Measurements from ENCODE around the gene ADGRG6. TPM values are rescaled to one million over a fixed set of nuclear protein-coding genes. Genes with fewer than 3 reads are reported as not detected.

Gene ADGRG6
- total and polyA plus RNA-seq, 2 donors (not counting 3 experiments of a cell fraction or from before 2014, with no cell fraction given) = 99.3 to 166 TPM

DNA sequence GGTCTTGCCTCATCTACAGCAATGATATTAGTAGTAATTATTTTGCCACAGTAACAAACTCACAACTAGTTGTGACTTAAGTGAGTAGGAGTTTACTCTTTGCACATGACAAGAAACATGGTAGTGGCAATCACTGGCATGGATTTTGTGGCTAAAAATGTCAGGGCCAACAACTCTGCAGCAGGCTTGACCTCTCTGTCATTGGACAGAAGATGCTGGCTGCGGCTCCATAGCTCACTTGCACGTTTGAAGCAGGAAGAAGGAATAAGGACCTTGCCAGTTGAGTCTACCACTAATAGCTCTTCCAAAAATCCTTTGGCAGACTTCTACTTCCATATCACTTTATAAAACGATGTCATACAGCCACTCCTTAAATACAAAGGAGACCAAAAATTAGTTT, 117.3 kb downstream of the ADGRG6 start:
- no peaks in the 10 kb centered on the region for H3K9me3 ChIP-seq (replicated peaks; ENCODE audit: control insufficient read depth, insufficient read depth, low read length)
- dilution Hi-C loops (cut with MboI; ENCODE audit: extremely low pct_ligation_motif_present, low sequenced_read_pairs) = no loop called here
- peaks cover 14 to 19% of the 10 kb centered on the region in 2 experiments for H3K36me3 ChIP-seq (ENCODE audit: control insufficient read depth in 2 of 2, extremely low read depth in 1 of 2, insufficient read depth in 2 of 2, low read length in 2 of 2)
- H3K4me3 ChIP-seq (replicated peaks in 1 of 3; ENCODE audit: insufficient read depth in 1 of 3, low read depth in 1 of 3, low read length in 3 of 3) = no peak overlapping the region
- no peak overlapping the region for H3K27ac ChIP-seq (ENCODE audit: insufficient read depth, low read depth, low read length)
- H4K20me1 ChIP-seq (replicated peaks; ENCODE audit: control insufficient read depth, extremely low read depth, insufficient read depth, low read length) = no peaks in the 10 kb centered on the region
- no peak overlapping the region for H3K9ac ChIP-seq (replicated peaks; ENCODE audit: extremely low read depth, insufficient read depth, low read length)
- CTCF ChIA-PET = interaction anchor here (2.1 kb wide), 1 partner anchor 10 kb away, joined by 7 read pairs; no protein-coding TSS in a partner anchor
- TF ChIP-seq GATA2 (IDR thresholded peaks at IDR 0.05; ENCODE audit: insufficient read depth, insufficient read length, low read depth, low read length) = no peak
- TF ChIP-seq EZH2 (IDR thresholded peaks at IDR 0.05; ENCODE audit: borderline replicate concordance, low read depth, low read length, severe bottlenecking) = no peak
- no peak for TF ChIP-seq MAX (IDR thresholded peaks at IDR 0.05; ENCODE audit: insufficient read depth, insufficient read length)
- no peak for TF ChIP-seq MYC (IDR thresholded peaks at IDR 0.05; ENCODE audit: low read depth, low read length)
- BruUV-seq (replicated peaks) = no TSS peak
- peaks cover 28% of the 10 kb centered on the region for H3K4me1 ChIP-seq (ENCODE audit: control insufficient read depth, extremely low read depth, insufficient read depth, low read length)
- no peaks in the 10 kb centered on the region for H3K27me3 ChIP-seq (ENCODE audit: control insufficient read depth in 2 of 2, insufficient read depth in 2 of 2, low read length in 2 of 2)
- H3K9me1 ChIP-seq (replicated peaks; ENCODE audit: control insufficient read depth, extremely low read depth, insufficient read depth, low read length) = no peaks in the 10 kb centered on the region
- POLR2A ChIA-PET = no interaction called here
- FAIRE-seq = no peak
- no peak overlapping the region for H2AFZ ChIP-seq (ENCODE audit: low read depth, low read length)
- intact Hi-C loops (cut with micrococcal nuclease) = loop anchor here (10.0 kb wide), 1 partner anchor 426 kb away; no protein-coding TSS in a partner anchor
- DNase-seq (ENCODE audit: low read depth, low spot score) = no peak
- H3K79me2 ChIP-seq (ENCODE audit: control insufficient read depth, insufficient read depth, low read length) = no peaks in the 10 kb centered on the region
- no peak overlapping the region for H3K4me2 ChIP-seq (ENCODE audit: insufficient read depth, low read length)

GRCh38 chr6:142420802-142421201, 119.0 kb downstream of the ADGRG6 start:
- Histone ChIP-seq H3K36me3 (ENCODE audit: control insufficient read depth in 2 of 2, extremely low read depth in 1 of 2, insufficient read depth in 2 of 2, low read length in 2 of 2) (peaks cover 16 to 17% of the 10 kb centered on the region in 2 experiments), H3K79me2 (ENCODE audit: control insufficient read depth, insufficient read depth, low read length) (no peaks in the 10 kb centered on the region), H3K4me3 (replicated peaks in 1 of 3; ENCODE audit: insufficient read depth in 1 of 3, low read depth in 1 of 3, low read length in 3 of 3) (no peak overlapping the region), H3K4me1 (ENCODE audit: control insufficient read depth, extremely low read depth, insufficient read depth, low read length) (peaks cover 13% of the 10 kb centered on the region), H4K20me1 (replicated peaks; ENCODE audit: control insufficient read depth, extremely low read depth, insufficient read depth, low read length) (no peaks in the 10 kb centered on the region), H3K27ac (ENCODE audit: insufficient read depth, low read depth, low read length) (no peak overlapping the region), H3K9me3 (replicated peaks; ENCODE audit: control insufficient read depth, insufficient read depth, low read length) (no peaks in the 10 kb centered on the region), H3K9me1 (replicated peaks; ENCODE audit: control insufficient read depth, extremely low read depth, insufficient read depth, low read length) (no peaks in the 10 kb centered on the region), H3K27me3 (ENCODE audit: control insufficient read depth in 2 of 2, insufficient read depth in 2 of 2, low read length in 2 of 2) (no peaks in the 10 kb centered on the region), H2AFZ (ENCODE audit: low read depth, low read length) (no peak overlapping the region), H3K4me2 (ENCODE audit: insufficient read depth, low read length) (no peak overlapping the region), H3K9ac (replicated peaks; ENCODE audit: extremely low read depth, insufficient read depth, low read length) (no peak overlapping the region)
- no peak for TF ChIP-seq CTCF (IDR thresholded peaks at IDR 0.05; ENCODE audit: extremely low read depth in 1 of 2, insufficient read depth in 1 of 2, low read depth in 1 of 2, low read length in 2 of 2)
- TF ChIP-seq MAX (IDR thresholded peaks at IDR 0.05; ENCODE audit: insufficient read depth, insufficient read length) = no peak
- no peak for TF ChIP-seq FOS (IDR thresholded peaks at IDR 0.05; ENCODE audit: borderline replicate concordance, insufficient read depth, low read length)
- TF ChIP-seq POLR2A (IDR thresholded peaks at IDR 0.05; ENCODE audit: low read depth, low read length) = no peak
- no peak for TF ChIP-seq POLR2AphosphoS5 (IDR thresholded peaks at IDR 0.05; ENCODE audit: insufficient read depth, low read depth, low read length)
- no peak for TF ChIP-seq JUN (IDR thresholded peaks at IDR 0.05; ENCODE audit: borderline replicate concordance, insufficient read depth, insufficient read length, low read depth)
- TF ChIP-seq MYC (IDR thresholded peaks at IDR 0.05; ENCODE audit: low read depth, low read length) = no peak
- TF ChIP-seq GATA2 (IDR thresholded peaks at IDR 0.05; ENCODE audit: insufficient read depth, insufficient read length, low read depth, low read length) = no peak
- TF ChIP-seq EZH2 (IDR thresholded peaks at IDR 0.05; ENCODE audit: borderline replicate concordance, low read depth, low read length, severe bottlenecking) = no peak
- no TSS peak for BruUV-seq (replicated peaks)
- ChIA-PET POLR2A (no interaction called here), CTCF (interaction anchor here (1.0 to 2.1 kb wide), 4 partner anchors 8 to 264 kb away, joined by 3 to 7 read pairs (median 4); no protein-coding TSS in a partner anchor)
- intact Hi-C loops (cut with micrococcal nuclease) = no loop called here
- no peak for FAIRE-seq
- no peak for DNase-seq (ENCODE audit: low read depth, low spot score)
- dilution Hi-C loops (cut with MboI; ENCODE audit: extremely low pct_ligation_motif_present, low sequenced_read_pairs) = no loop called here

All from endothelial cell of umbilical vein (primary cell).